Activated naive CD4-positive, alpha-beta T cell (primary cell): Measurements from ENCODE around the gene TMPRSS11E.
"Not testable (repeated sequence)": the region's sequence is repeated elsewhere in the genome, so short reads cannot be mapped to it uniquely, and the experiment has no call there.

Experiments used
- DNase-seq, 4 experiments: peaks; one replicate each; lab custom pipeline; 2025; lab: John Stamatoyannopoulos, UW

The TMPRSS11E gene

GRCh38 chr4:68462691-68463090 lies 15.4 kb downstream of the TMPRSS11E start:
- DNase-seq, result no peak

- no peak for DNase-seq
Measured at GRCh38 chr4:68463796-68464195, 16.5 kb downstream of the TMPRSS11E start.

- no peak for DNase-seq
Measured at GRCh38 chr4:68465058-68465457, 17.8 kb downstream of the TMPRSS11E start.

GRCh38 chr4:68466185-68466584 lies 18.9 kb downstream of the TMPRSS11E start:
- DNase-seq, result no peak

GRCh38 chr4:68466751-68467150 lies 19.5 kb downstream of the TMPRSS11E start:
- DNase-seq, result no peak

- no peak for DNase-seq
Measured at GRCh38 chr4:68469482-68469881, 22.2 kb downstream of the TMPRSS11E start.

- no peak for DNase-seq
Measured at GRCh38 chr4:68476191-68476590, 28.9 kb downstream of the TMPRSS11E start.

GRCh38 chr4:68489338-68489737 lies 42.1 kb downstream of the TMPRSS11E start:
- DNase-seq, result no peak

GRCh38 chr4:68490826-68491457 lies 43.7 kb downstream of the TMPRSS11E start:
- no peak for DNase-seq

GRCh38 chr4:68494688-68495087 lies 47.4 kb downstream of the TMPRSS11E start:
- DNase-seq, result no peak

GRCh38 chr4:68498413-68499007 lies 51.2 kb downstream of the TMPRSS11E start:
- DNase-seq, result peak in 2 of 4 experiments; percentile 5 to 16

- no peak for DNase-seq
Measured at GRCh38 chr4:68499021-68499420, 51.8 kb downstream of the TMPRSS11E start.

- not testable (repeated sequence) for DNase-seq
Measured at GRCh38 chr4:68503462-68503861, 56.2 kb downstream of the TMPRSS11E start.

GRCh38 chr4:68504836-68505235 lies 57.6 kb downstream of the TMPRSS11E start:
- DNase-seq, result not testable (repeated sequence)

GRCh38 chr4:68505452-68505851 lies 58.2 kb downstream of the TMPRSS11E start:
- DNase-seq, result not testable (repeated sequence)

- no peak for DNase-seq
Measured at GRCh38 chr4:68518889-68519288, 71.6 kb downstream of the TMPRSS11E start.

- DNase-seq, result no peak
Measured at GRCh38 chr4:68520985-68521384, 73.7 kb downstream of the TMPRSS11E start.

GRCh38 chr4:68522232-68522631 lies 75.0 kb downstream of the TMPRSS11E start:
- DNase-seq, result not testable (repeated sequence)

GRCh38 chr4:68535974-68536373 lies 88.7 kb downstream of the TMPRSS11E start:
- no peak for DNase-seq

GRCh38 chr4:68536375-68536774 lies 89.1 kb downstream of the TMPRSS11E start:
- no peak for DNase-seq

- DNase-seq, result not testable (repeated sequence)
Measured at GRCh38 chr4:68542742-68543141, 95.5 kb downstream of the TMPRSS11E start.
